ENCODE measurements around the gene USH1G.
A peak's percentile ranks its signal among the peaks of the same experiment; 100 is the strongest.
"Not testable (repeated sequence)": the region's sequence is repeated elsewhere in the genome, so short reads cannot be mapped to it uniquely, and the experiment has no call there.

Gene USH1G

GRCh38 chr17:74922694-74923537, at the start of gene USH1G:
Gene USH1G, minus strand, starts transcription at chr17:74923255. Its CDS starts 182 bp downstream, at chr17:74923073.
- no peak for DNase-seq (ENCODE audit: low read depth, low spot score)

GRCh38 chr17:74972107-74972972, 49.3 kb upstream of the USH1G start, which contains the start of gene HID1:
Gene HID1, minus strand, starts transcription at chr17:74972759. Its CDS starts 103 bp downstream, at chr17:74972656.
- DNase-seq (ENCODE audit: low read depth, low spot score) = peak; percentile 65

GRCh38 chr17:74971842-74972106, 48.7 kb upstream of the USH1G start:
- peak; percentile 37 for DNase-seq (ENCODE audit: low read depth, low spot score)

- DNase-seq (ENCODE audit: low read depth, low spot score) = peak; percentile 25
Observed at GRCh38 chr17:74971069-74971841, 48.2 kb upstream of the USH1G start.

GRCh38 chr17:74970395-74970794, 47.3 kb upstream of the USH1G start:
- no peak for DNase-seq (ENCODE audit: low read depth, low spot score)

GRCh38 chr17:74969501-74969900, 46.4 kb upstream of the USH1G start:
- DNase-seq (ENCODE audit: low read depth, low spot score) = not testable (repeated sequence)

- peak; percentile 50 for DNase-seq (ENCODE audit: low read depth, low spot score)
Observed at GRCh38 chr17:74968361-74968780, 45.3 kb upstream of the USH1G start.

- no peak for DNase-seq (ENCODE audit: low read depth, low spot score)
Observed at GRCh38 chr17:74964988-74965622, 42.0 kb upstream of the USH1G start.

GRCh38 chr17:74964246-74964761, 41.2 kb upstream of the USH1G start:
- DNase-seq (ENCODE audit: low read depth, low spot score) = no peak

GRCh38 chr17:74963656-74964055, 40.6 kb upstream of the USH1G start:
- DNase-seq (ENCODE audit: low read depth, low spot score) = no peak

- no peak for DNase-seq (ENCODE audit: low read depth, low spot score)
Observed at GRCh38 chr17:74962622-74963394, 39.8 kb upstream of the USH1G start.

GRCh38 chr17:74961657-74962350, 38.7 kb upstream of the USH1G start:
- peak; percentile 94 for DNase-seq (ENCODE audit: low read depth, low spot score)

GRCh38 chr17:74960570-74961342, 37.7 kb upstream of the USH1G start:
- DNase-seq (ENCODE audit: low read depth, low spot score) = peak; percentile 92

- no peak for DNase-seq (ENCODE audit: low read depth, low spot score)
Observed at GRCh38 chr17:74959826-74960515, 36.9 kb upstream of the USH1G start.

- DNase-seq (ENCODE audit: low read depth, low spot score) = peak; percentile 87
Observed at GRCh38 chr17:74957935-74958740, 35.1 kb upstream of the USH1G start.

GRCh38 chr17:74956093-74956492, 33.0 kb upstream of the USH1G start:
- no peak for DNase-seq (ENCODE audit: low read depth, low spot score)

- no peak for DNase-seq (ENCODE audit: low read depth, low spot score)
Observed at GRCh38 chr17:74954665-74955421, 31.8 kb upstream of the USH1G start.

All from ELF-1 (cell line).